Neural progenitor cell (in vitro differentiated cells): ENCODE results near the gene AMIGO1.

Source experiments
- EZH2 ChIP-seq: fragments of 200-600 bp; sonication (generic); IDR thresholded peaks from 2 replicates; pipeline ENCODE4 v1.6.1; 2017; ENCODE audit warnings: antibody characterized with exemption, mild to moderate bottlenecking, moderate library complexity
- TF ChIP-seq, protein P1 (sequence below): fragments of 200-600 bp; sonication (generic); IDR thresholded peaks from 2 replicates; pipeline ENCODE4 v1.5.1; 2017; ENCODE audit warnings: antibody characterized with exemption, mild to moderate bottlenecking

DNA sequence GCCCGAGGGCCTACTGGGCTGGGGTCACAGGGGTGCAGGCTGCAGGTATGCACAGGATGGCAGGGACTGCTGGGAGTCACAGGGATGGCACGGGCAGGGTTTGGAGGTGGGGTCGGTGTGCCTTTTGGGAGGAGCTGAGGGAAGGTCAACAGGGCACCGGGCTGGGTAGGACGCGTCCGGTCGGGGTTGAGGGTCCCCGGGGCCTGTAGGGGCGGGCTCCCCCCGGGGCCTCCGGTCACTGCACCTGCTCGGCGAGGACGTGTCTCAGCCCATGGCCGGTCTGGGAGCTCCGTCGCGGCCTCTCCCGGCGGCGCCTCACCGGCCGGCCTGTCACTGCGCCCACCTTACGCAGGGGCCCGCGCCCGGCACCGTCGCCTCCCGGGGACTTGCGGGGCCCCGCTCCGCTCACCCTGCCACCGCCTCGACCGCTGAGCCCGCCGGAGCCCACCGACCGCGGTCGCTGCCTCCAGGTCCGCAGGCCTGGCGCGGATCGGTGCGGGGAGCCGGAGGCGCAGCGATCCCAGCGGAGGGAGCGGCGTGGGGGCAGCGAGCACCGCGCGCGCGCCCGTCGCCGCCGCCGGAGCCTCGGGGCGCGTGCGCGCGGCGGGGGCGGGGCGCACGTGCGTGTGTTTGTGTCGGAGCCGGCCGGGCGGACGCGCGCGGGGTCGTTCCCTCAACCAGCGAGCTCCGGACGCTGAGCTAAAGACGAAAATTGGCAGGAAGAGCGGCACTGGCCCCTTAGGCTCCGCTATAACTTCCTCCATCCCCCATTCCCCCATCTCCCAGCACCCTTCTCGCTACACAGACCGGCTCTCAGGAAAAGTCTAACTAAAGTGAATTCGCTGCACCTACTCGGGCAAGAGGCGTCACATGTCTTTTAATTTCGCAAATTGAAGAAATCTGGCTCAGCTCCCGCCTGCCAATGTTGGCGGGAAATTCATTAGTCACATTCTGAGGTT lies at the start of gene AMIGO1:
- TF ChIP-seq, protein P1, sequence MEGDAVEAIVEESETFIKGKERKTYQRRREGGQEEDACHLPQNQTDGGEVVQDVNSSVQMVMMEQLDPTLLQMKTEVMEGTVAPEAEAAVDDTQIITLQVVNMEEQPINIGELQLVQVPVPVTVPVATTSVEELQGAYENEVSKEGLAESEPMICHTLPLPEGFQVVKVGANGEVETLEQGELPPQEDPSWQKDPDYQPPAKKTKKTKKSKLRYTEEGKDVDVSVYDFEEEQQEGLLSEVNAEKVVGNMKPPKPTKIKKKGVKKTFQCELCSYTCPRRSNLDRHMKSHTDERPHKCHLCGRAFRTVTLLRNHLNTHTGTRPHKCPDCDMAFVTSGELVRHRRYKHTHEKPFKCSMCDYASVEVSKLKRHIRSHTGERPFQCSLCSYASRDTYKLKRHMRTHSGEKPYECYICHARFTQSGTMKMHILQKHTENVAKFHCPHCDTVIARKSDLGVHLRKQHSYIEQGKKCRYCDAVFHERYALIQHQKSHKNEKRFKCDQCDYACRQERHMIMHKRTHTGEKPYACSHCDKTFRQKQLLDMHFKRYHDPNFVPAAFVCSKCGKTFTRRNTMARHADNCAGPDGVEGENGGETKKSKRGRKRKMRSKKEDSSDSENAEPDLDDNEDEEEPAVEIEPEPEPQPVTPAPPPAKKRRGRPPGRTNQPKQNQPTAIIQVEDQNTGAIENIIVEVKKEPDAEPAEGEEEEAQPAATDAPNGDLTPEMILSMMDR: no peak
- no peak for TF ChIP-seq EZH2
